Measurements from ENCODE around the gene YIF1A. TPM values are rescaled to one million over a fixed set of nuclear protein-coding genes. Genes with fewer than 3 reads are reported as not detected.

The YIF1A gene
- 167 and 281 TPM in 2 replicates for total RNA-seq

DNA sequence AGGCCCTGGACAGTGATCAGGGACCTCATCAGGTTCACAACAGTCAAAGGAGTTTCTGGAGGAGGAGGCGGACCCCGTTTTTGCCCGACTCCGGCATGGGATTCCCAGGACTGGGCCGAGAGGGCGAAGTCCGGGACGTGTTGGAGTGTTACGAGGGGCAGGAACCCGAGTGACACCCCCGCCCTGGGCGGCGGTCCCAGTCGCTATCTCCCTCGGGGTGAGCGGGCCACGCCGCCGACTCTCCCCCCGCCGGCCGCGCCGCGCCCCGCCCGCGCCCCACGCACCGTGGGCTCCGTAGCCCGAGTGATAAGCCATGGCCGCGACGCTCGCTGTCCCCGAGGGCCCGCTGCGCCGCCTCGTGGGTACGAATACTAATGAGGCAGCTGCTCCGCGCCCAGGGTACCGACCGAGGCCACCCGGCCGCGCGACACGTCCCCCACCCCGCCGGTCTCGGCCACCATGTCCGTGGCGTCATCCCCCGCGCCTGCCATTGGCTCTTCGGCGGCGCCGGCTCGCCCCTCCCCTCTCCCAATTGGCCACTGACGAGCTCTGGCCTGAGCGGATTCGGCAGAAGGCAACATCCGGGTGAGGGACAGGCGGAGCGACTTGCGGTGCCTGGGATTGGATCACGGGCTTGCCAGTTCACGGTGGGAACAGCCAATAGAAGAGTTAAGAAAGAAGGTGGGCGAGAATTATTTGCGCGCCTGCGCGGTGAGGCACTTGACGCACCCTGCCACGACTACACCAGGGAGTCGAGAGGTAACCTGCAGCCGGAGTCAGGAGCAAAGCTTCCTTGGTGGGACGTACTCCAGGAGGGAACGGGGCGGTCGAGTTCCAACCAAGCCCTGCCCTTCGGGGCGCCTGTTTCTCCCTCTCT, at the start of gene YIF1A:
TSS of gene YIF1A (minus strand) at position 473 of the 877 bp plus-strand sequence. CDS start at position 315, 158 bp downstream.

GRCh38 chr11:66336234-66337102, 47.5 kb upstream of the YIF1A start, which contains the start of gene RIN1:
Gene RIN1, minus strand, starts transcription at chr11:66336434. Its CDS starts 32 bp downstream, at chr11:66336402.

GRCh38 chr11:66316849-66317251, 27.9 kb upstream of the YIF1A start, which contains the start of gene CD248:
Gene CD248, minus strand, starts transcription at chr11:66317044. Its CDS starts 17 bp downstream, at chr11:66317027.

GRCh38 chr11:66291706-66292542, 3.0 kb upstream of the YIF1A start, which contains the start of gene TMEM151A:
Gene TMEM151A, plus strand, starts transcription at chr11:66291894. Its CDS starts 120 bp downstream, at chr11:66292014.

GRCh38 chr11:66277471-66278362, 11.2 kb downstream of the YIF1A start, which contains the start of gene CNIH2:
Gene CNIH2, plus strand, starts transcription at chr11:66278175. Its CDS starts 282 bp downstream, at chr11:66278457.

GRCh38 chr11:66268244-66268951, 20.5 kb downstream of the YIF1A start, which contains the start of gene RAB1B:
Gene RAB1B, plus strand, starts transcription at chr11:66268639. Its CDS starts 41 bp downstream, at chr11:66268680.

Other genes with a start within 250 kb of the YIF1A start
- 0.91 and 1.8 TPM in 2 replicates for gene GAL3ST3, start 240.0 kb downstream of the YIF1A start, total RNA-seq
- gene SF3B2, start 236.8 kb downstream of the YIF1A start, total RNA-seq, result 157 and 172 TPM in 2 replicates
- gene PACS1, start 218.9 kb downstream of the YIF1A start, total RNA-seq, result 22.9 and 26.6 TPM in 2 replicates
- gene KLC2, start 31.4 kb downstream of the YIF1A start, total RNA-seq, result 19.0 and 19.4 TPM in 2 replicates
- 106 and 159 TPM in 2 replicates for gene RAB1B, start 20.5 kb downstream of the YIF1A start, total RNA-seq
- gene CNIH2, start 11.0 kb downstream of the YIF1A start, total RNA-seq, result 0.26 and 1.1 TPM in 2 replicates
- 0.39 TPM in 1 of 2 replicates, not detected in the other for gene TMEM151A, start 2.8 kb upstream of the YIF1A start, total RNA-seq
- gene CD248, start 27.9 kb upstream of the YIF1A start, total RNA-seq, result 35.8 and 135 TPM in 2 replicates
- gene RIN1, start 47.3 kb upstream of the YIF1A start, total RNA-seq, result 29.0 and 38.1 TPM in 2 replicates
- 44.3 and 54.0 TPM in 2 replicates for gene BRMS1, start 56.0 kb upstream of the YIF1A start, total RNA-seq
- 46.4 and 72.1 TPM in 2 replicates for gene B4GAT1, start 58.5 kb upstream of the YIF1A start, total RNA-seq
- gene SLC29A2, start 82.6 kb upstream of the YIF1A start, total RNA-seq, result 1.5 and 3.6 TPM in 2 replicates
- not detected in 2 replicates for gene NPAS4, start 131.9 kb upstream of the YIF1A start, total RNA-seq
- gene MRPL11, start 149.7 kb upstream of the YIF1A start, total RNA-seq, result 47.7 and 74.2 TPM in 2 replicates
- gene PELI3, start 177.8 kb upstream of the YIF1A start, total RNA-seq, result 10.0 and 13.5 TPM in 2 replicates
- 40.3 and 61.2 TPM in 2 replicates for gene DPP3, start 191.3 kb upstream of the YIF1A start, total RNA-seq
- gene BBS1, start 221.5 kb upstream of the YIF1A start, total RNA-seq, result 17.3 and 66.4 TPM in 2 replicates